NOMO-1 (cell line): ENCODE measurements around the gene BNC2.

Source experiments
- DNase-seq, 2 experiments: peaks; one replicate each; lab custom pipeline; 2025; ENCODE audit not compliant: unreplicated experiment in 2 of 2; lab: John Stamatoyannopoulos, UW

Gene BNC2

DNA sequence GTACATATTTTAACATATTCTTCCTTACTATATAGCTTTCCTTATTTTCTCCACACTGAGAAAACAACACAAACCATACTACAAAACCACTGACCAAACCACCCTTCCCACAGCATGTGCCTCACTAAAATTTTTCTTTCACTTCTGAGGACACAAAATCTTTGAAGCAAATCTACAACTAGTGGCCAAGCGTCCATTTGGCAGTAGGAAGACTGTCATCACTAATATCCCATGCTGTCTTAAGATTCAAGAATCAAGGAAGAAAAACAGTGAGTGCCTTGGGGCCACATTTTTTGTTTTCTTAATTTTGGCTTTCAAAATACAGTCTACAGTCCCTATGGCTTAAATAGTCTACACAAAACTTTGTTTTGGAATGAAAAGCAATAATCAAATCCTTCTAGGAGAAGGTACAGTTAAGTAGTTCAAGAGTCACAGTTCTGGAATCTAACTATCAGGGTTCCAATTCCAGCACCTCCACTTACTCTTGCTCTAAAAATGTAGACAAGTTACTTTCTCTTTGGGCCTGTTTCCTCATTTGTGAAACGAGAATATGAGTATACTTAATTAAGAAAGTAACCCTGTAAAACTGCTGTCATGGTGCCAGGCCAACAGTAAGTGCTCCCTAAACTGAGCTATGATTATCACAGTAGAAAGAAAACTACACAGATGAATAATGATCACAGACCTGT, 227.9 kb downstream of the BNC2 start:
- no peak for DNase-seq

DNA sequence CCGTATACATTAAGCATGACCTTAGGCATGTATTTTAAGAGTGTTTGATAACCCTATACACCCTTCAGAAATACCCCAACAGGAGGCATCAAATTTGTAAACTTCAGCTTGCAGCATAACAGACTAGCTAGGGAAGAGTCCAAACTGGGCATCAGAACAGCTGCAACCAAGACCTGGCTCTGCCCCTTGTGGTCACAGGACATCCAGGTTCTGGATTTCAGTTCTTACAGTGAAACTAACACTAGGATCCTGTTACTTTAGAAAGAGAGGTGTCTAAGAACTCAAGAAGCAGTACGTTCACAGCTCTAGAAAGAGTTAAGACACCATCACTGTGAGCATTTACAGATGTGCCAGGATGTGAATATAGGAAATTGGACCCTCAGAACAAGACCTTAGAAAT, 229.8 kb downstream of the BNC2 start:
- no peak for DNase-seq

DNA sequence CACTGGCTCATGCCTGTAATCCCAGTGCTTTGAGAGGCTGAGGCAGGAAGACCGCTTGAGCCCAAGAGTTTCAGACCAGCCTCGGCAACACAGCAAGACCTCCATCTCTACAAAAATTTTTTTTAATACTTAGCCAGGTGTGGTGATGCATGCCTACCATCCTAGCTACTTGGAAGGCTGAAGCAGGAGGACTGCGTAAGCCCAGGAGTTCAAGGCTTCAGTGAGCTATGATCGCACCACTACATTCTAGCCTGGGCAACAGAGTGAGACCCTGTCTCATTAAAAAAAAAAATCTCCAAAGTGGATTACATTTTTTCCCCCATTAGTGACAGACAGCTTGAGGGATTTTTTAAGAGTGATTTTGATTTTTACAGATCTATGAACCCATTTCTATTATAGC, 230.8 kb downstream of the BNC2 start:
- DNase-seq = no peak

- no peak for DNase-seq
Observed at GRCh38 chr9:16637911-16638310, 232.6 kb downstream of the BNC2 start.

DNA sequence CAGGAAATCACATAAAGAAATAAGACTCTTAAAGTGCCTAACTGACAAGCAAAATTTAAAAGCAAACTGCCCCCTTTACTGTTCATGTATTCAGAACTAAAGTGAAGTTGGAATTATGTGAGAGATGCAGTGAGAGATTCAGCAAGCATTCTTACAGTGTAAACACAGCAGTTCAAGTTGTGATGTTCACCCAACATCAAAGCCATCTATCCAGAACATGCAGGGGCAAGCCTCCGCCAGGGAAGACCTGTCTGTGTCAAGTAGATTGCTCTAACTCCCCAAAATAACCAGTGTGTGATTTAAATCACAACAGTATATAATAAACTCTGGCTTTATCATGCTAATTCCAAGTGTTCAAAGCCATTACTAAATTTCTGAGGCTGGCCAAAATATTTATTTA, 233.3 kb downstream of the BNC2 start:
- no peak for DNase-seq

DNA sequence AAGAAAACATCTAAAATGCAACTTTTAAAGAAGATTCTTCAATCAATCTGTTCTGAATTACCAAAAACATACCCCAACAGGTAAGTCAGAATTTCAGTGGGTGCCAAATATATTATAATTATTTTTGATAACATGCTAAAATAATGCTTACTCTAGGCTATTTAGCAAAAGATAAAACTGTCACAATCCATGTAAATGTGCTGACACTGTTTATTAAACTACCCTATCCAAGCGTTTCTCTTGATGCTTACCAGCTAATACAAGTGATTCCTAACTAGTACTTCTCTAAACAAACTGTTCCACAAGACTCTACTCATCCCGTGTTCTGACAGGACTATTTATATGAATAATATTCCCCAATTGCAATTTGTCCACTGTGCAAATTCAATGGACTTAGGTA, 236.7 kb downstream of the BNC2 start:
- no peak for DNase-seq

- no peak for DNase-seq
Observed at GRCh38 chr9:16628413-16628812, 242.1 kb downstream of the BNC2 start.

DNA sequence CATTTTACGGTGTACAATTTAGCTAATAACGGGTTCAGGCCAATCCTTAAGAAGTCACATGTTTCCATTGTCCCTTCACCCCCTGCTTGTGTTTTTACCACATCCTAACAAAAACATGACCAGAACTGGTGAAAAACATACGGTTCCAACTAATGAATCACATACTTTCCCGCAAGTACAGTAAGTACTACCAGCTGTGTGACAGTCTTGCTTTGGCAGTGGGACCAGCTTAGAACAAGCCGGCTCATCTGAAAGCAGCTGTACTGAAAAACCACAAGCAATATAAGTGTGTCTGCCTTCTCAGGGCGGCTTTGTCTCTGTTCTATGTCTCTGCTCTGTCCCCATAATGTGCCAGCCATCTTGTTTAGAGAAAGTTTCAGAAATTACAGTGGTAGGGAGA, 242.5 kb downstream of the BNC2 start:
- no peak for DNase-seq

GRCh38 chr9:16627521-16627920, 242.9 kb downstream of the BNC2 start:
- no peak for DNase-seq

- no peak for DNase-seq
Observed at GRCh38 chr9:16626577-16627130, 243.8 kb downstream of the BNC2 start.

GRCh38 chr9:16625811-16626210, 244.7 kb downstream of the BNC2 start:
- DNase-seq = no peak

DNA sequence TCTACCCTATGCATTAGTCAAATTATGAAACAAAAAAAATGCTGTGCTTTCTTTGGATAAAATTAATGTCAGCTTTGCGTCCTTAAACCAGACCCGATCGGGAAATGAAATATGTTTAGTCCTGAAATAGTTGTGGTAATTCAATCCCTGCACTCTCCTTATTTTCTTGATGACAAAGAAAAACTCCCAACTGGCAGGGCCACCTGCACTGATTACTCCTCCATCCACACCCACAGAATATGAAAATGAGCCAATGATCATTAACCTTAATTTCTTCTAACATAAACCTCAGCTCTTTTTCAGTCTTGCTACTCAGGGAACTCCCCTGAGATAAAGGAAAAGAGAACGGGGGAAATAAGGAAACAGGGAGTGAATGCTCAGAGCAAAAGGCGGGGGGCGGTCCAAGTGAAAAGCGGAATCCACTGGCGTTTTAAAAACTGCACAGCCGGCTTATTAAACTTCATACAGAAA, 245.3 kb downstream of the BNC2 start:
- DNase-seq = no peak

DNA sequence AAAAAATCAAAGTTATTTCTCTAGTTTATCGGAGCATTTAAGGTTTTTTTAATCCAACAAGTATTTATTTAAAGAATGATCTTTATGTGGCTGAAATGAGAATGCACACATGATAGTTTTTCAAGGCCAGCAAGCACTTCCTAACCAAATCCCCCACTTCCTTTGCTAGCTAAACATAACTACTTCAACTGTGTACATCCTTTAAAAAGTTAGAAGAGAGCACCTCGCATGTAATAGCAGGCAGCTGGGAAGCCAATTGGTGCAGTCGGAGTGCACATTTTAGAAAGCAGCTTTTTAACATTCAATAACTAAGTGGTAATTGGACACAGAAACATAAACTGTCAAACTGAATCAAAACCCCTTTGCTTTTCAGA, 245.7 kb downstream of the BNC2 start:
- no peak for DNase-seq

DNA sequence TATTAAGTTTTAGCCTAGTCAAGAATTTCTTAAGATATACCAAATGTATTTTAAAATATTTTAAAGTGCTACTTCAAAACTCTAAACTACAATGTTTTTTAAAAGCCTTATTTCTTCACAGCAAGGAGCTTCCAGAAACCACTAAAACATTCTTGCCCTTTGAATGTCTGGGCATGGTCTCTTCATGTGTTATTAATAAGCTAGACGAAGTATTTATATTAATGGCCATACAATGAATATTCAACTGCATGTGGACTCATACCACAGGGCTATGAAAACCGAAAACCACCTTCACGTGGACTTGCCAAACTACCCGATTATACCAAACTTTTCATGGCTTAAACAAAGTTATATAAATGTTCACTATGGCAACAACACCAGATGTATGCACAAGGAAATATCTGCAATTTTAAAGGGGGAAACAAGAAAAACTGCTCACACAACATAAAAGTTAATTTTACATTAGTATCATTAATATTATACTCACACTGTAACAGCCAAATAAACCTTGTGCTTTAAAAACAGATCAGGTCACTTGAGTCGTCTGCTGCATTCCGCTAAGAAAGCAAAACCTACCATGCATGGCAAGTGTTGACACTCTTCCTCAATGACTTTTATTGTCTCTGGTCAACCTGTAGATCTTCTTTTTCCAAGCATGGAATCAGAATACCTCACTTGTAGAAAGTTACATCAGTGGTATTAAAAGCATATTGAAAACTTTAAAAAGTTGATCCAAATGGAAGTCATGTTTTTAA, 246.3 kb downstream of the BNC2 start:
- no peak for DNase-seq

DNA sequence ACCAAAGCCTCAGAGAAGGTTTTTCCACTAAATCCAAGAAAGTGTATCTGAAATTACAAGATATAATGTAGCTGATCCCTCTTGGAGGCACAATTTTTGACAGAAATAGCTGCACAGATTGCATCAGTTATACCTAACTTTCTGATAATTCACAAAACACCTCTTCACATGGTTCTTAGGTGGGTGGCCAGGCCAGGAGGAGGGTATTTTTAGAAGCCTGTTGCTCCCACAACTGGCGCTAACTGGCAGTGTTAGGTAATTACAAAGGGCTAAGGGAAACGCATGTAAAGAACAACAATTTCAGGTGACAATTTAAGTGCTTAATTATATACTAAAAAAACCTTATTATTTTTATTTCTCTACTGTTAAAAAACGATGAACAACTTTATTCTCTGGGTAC, 247.9 kb downstream of the BNC2 start:
- DNase-seq = no peak

GRCh38 chr9:16619914-16620520, 250.5 kb downstream of the BNC2 start:
- DNase-seq = no peak

- no peak for DNase-seq
Observed at GRCh38 chr9:16619402-16619801, 251.1 kb downstream of the BNC2 start.

DNA sequence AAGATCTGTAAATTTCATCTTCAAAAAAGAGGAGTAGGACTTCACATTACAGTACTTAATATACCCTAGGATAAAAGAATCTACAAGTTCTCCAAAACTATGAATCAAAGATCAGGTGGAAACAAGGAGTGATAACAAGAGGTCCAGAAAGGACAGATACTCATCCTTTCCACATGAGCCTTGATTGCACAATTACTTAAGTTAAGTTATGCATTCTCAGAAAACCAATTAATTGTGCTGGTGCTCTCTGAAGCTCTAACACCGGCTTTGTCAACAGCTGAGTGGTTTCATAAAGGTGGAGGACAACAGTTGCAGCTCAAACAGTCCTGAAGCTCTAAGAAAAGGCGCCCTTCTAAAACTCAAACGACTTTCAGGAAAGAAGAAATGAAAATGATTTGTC, 251.9 kb downstream of the BNC2 start:
- no peak for DNase-seq

DNA sequence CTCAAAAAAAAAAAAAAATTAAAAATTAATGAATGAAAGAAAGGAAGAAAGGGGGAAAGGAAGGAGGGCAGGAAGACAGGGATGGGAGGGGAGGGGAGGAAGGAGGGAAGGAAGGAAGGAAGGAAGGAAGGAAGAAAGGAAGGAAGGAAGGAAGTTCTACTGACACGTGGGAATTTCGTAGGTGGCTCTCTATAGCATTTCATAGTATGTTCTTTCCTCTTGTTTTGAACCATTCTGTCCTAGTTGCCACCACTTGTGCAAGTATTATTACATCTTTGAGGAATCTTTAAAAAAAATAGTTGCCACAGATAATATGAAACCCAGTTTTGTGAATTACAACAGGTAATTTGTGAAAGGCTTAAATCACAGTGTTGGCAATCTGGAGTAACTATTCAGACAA, 253.8 kb downstream of the BNC2 start:
- no peak for DNase-seq

DNA sequence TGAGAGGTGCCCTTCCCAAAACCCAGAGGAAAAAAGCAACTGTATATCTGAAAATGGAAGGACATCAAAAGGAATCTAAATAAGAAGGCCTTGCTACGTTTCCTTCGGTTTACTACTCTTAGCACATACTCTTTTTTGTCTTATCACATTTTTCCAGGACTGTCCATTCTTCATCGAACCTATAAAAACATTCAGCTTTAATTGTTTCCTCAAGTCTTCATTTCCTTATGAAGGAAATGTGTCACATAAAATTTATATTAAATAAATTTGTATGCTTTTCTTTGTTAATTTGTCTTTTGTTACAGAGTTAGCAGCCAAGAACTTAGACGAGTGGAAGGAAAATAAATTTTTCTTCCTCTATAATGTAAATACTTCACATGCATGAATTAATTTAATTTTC, 255.0 kb downstream of the BNC2 start:
- no peak for DNase-seq

- DNase-seq = no peak
Observed at GRCh38 chr9:16613605-16614004, 256.9 kb downstream of the BNC2 start.

DNA sequence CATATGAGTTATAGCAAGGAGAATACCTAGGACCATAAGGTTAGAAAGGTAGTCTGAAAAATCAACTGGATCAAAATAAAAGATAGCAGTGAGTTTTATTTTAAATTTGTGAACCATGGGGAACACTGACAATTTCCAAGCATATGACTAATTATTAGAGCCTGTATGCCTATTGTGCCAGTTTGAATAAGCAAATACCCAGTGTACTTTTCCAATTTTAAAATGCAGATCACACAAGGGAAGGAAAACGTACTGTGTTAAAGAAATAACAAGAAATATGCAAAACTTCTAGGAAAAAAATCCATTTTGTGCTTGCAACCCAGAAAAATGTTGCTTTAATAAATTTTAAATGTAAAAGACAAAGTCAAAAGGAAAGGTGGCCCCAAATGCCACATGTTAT, 257.4 kb downstream of the BNC2 start:
- DNase-seq = no peak
